Measurements from ENCODE around the gene GALK1.
"Not testable (repeated sequence)": the region's sequence is repeated elsewhere in the genome, so short reads cannot be mapped to it uniquely, and the experiment has no call there.

Gene GALK1

GRCh38 chr17:75763269-75763607, 1.8 kb downstream of the GALK1 start:
- H3K4me1 ChIP-seq (ENCODE audit: insufficient read depth, low read length) = peaks cover 5% of the 10 kb centered on the region; the same call in 1 of the 2 replicates
- no peaks in the 10 kb centered on the region for H3K36me3 ChIP-seq (ENCODE audit: insufficient read depth, low read length)
- no peak overlapping the region for H3K9ac ChIP-seq (ENCODE audit: low read depth, low read length)
- H3K9me3 ChIP-seq (ENCODE audit: control insufficient read depth, insufficient read depth, low read length) = no peaks in the 10 kb centered on the region

- Histone ChIP-seq H3K4me1 (ENCODE audit: insufficient read depth, low read length) (peaks cover 5% of the 10 kb centered on the region; the same call in 1 of the 2 replicates), H3K9me3 (ENCODE audit: control insufficient read depth, insufficient read depth, low read length) (no peaks in the 10 kb centered on the region), H3K9ac (ENCODE audit: low read depth, low read length) (no peak overlapping the region), H3K36me3 (ENCODE audit: insufficient read depth, low read length) (no peaks in the 10 kb centered on the region)
These were observed 2.3 kb downstream of the GALK1 start for GRCh38 chr17:75762513-75763268.

GRCh38 chr17:75759978-75760640, 4.9 kb downstream of the GALK1 start:
- not testable (repeated sequence) for H3K4me1 ChIP-seq (ENCODE audit: insufficient read depth, low read length); H3K9ac ChIP-seq (ENCODE audit: low read depth, low read length); H3K9me3 ChIP-seq (ENCODE audit: control insufficient read depth, insufficient read depth, low read length); H3K36me3 ChIP-seq (ENCODE audit: insufficient read depth, low read length)

- no peak overlapping the region for H3K9ac ChIP-seq (ENCODE audit: low read depth, low read length)
- H3K36me3 ChIP-seq (ENCODE audit: insufficient read depth, low read length) = no peaks in the 10 kb centered on the region
- H3K9me3 ChIP-seq (ENCODE audit: control insufficient read depth, insufficient read depth, low read length) = no peaks in the 10 kb centered on the region
- peaks cover 10% of the 10 kb centered on the region; the same call in 1 of the 2 replicates for H3K4me1 ChIP-seq (ENCODE audit: insufficient read depth, low read length)
These were observed 5.5 kb downstream of the GALK1 start for GRCh38 chr17:75759457-75759856.

- Histone ChIP-seq H3K4me1 (ENCODE audit: insufficient read depth, low read length) (peaks cover 9% of the 10 kb centered on the region; the same call in 1 of the 2 replicates), H3K9ac (ENCODE audit: low read depth, low read length) (no peak overlapping the region), H3K9me3 (ENCODE audit: control insufficient read depth, insufficient read depth, low read length) (no peaks in the 10 kb centered on the region), H3K36me3 (ENCODE audit: insufficient read depth, low read length) (no peaks in the 10 kb centered on the region)
These were observed 6.7 kb downstream of the GALK1 start for GRCh38 chr17:75758131-75758905.

- Histone ChIP-seq H3K9ac (ENCODE audit: low read depth, low read length) (no peak overlapping the region), H3K9me3 (ENCODE audit: control insufficient read depth, insufficient read depth, low read length) (no peaks in the 10 kb centered on the region), H3K4me1 (ENCODE audit: insufficient read depth, low read length) (peaks cover 9% of the 10 kb centered on the region; the same call in 1 of the 2 replicates), H3K36me3 (ENCODE audit: insufficient read depth, low read length) (no peaks in the 10 kb centered on the region)
These were observed 7.8 kb downstream of the GALK1 start for GRCh38 chr17:75757086-75757681.

- H3K4me1 ChIP-seq (ENCODE audit: insufficient read depth, low read length) = peaks cover 9% of the 10 kb centered on the region; the same call in 1 of the 2 replicates
- no peaks in the 10 kb centered on the region for H3K36me3 ChIP-seq (ENCODE audit: insufficient read depth, low read length)
- no peak overlapping the region for H3K9ac ChIP-seq (ENCODE audit: low read depth, low read length)
- H3K9me3 ChIP-seq (ENCODE audit: control insufficient read depth, insufficient read depth, low read length) = no peaks in the 10 kb centered on the region
These were observed 8.4 kb downstream of the GALK1 start for GRCh38 chr17:75756451-75757085.

- no peaks in the 10 kb centered on the region for H3K9me3 ChIP-seq (ENCODE audit: control insufficient read depth, insufficient read depth, low read length)
- no peak overlapping the region for H3K9ac ChIP-seq (ENCODE audit: low read depth, low read length)
- no peaks in the 10 kb centered on the region for H3K36me3 ChIP-seq (ENCODE audit: insufficient read depth, low read length)
- peaks cover 9% of the 10 kb centered on the region; the same call in 1 of the 2 replicates for H3K4me1 ChIP-seq (ENCODE audit: insufficient read depth, low read length)
These were observed 9.0 kb downstream of the GALK1 start for GRCh38 chr17:75755990-75756389.

- H3K9ac ChIP-seq (ENCODE audit: low read depth, low read length) = no peak overlapping the region
- peaks cover 9% of the 10 kb centered on the region; the same call in 1 of the 2 replicates for H3K4me1 ChIP-seq (ENCODE audit: insufficient read depth, low read length)
- no peaks in the 10 kb centered on the region for H3K9me3 ChIP-seq (ENCODE audit: control insufficient read depth, insufficient read depth, low read length)
- H3K36me3 ChIP-seq (ENCODE audit: insufficient read depth, low read length) = no peaks in the 10 kb centered on the region
These were observed 9.6 kb downstream of the GALK1 start for GRCh38 chr17:75755205-75755901.

GRCh38 chr17:75754378-75755204, 10.4 kb downstream of the GALK1 start:
- H3K9me3 ChIP-seq (ENCODE audit: control insufficient read depth, insufficient read depth, low read length) = no peaks in the 10 kb centered on the region
- peaks cover 9% of the 10 kb centered on the region; the same call in 1 of the 2 replicates for H3K4me1 ChIP-seq (ENCODE audit: insufficient read depth, low read length)
- H3K36me3 ChIP-seq (ENCODE audit: insufficient read depth, low read length) = no peaks in the 10 kb centered on the region
- H3K9ac ChIP-seq (ENCODE audit: low read depth, low read length) = no peak overlapping the region

- peak overlapping the region; percentile 60 for H3K9ac ChIP-seq (ENCODE audit: low read depth, low read length)
These were observed 11.2 kb downstream of the GALK1 start for GRCh38 chr17:75753514-75754377.

More at GRCh38 chr17:75753514-75754377, 11.2 kb downstream of the GALK1 start:
- Histone ChIP-seq H3K4me1 (ENCODE audit: insufficient read depth, low read length) (peaks cover 9% of the 10 kb centered on the region; the same call in 1 of the 2 replicates), H3K9me3 (ENCODE audit: control insufficient read depth, insufficient read depth, low read length) (no peaks in the 10 kb centered on the region), H3K36me3 (ENCODE audit: insufficient read depth, low read length) (no peaks in the 10 kb centered on the region)
